Spinal cord (tissue), 10 donors: ENCODE results near the gene TNFAIP8L2. TPM values are rescaled to one million over a fixed set of nuclear protein-coding genes. Genes with fewer than 3 reads are reported as not detected.
"Not testable (repeated sequence)": the region's sequence is repeated elsewhere in the genome, so short reads cannot be mapped to it uniquely, and the experiment has no call there.

Source experiments
- DNase-seq, 6 donors: peaks; one replicate each; pipeline versions ENCODE4 v3.0.0 to v3.0.0-alpha.2; 2013 to 2015; ENCODE audit warnings: low spot score in 6 of 6, low read depth in 4 of 6
- H3K27ac ChIP-seq: one replicate; pipeline ENCODE4 v1.5.1; 2013; ENCODE audit warnings: low read depth, low read length, control low read depth
- H3K27me3 ChIP-seq: one replicate; pipeline ENCODE4 v1.6.1; 2013; ENCODE audit warnings: low read length; ENCODE audit not compliant: control insufficient read depth, insufficient read depth
- H3K36me3 ChIP-seq: one replicate; pipeline ENCODE4 v1.6.1; 2013; ENCODE audit warnings: low read length; ENCODE audit not compliant: control insufficient read depth, insufficient read depth
- H3K4me1 ChIP-seq: one replicate; pipeline ENCODE4 v1.6.1; 2013; ENCODE audit warnings: low read length; ENCODE audit not compliant: control insufficient read depth, insufficient read depth
- H3K4me3 ChIP-seq: one replicate; pipeline ENCODE4 v1.5.1; 2013; ENCODE audit warnings: low read depth, low read length, control low read depth
- H3K9me3 ChIP-seq: one replicate; pipeline ENCODE4 v1.6.1; 2013; ENCODE audit warnings: low read length; ENCODE audit not compliant: control insufficient read depth, insufficient read depth
- WGBS: methylation state at CpG from one replicate; pipeline ENCODE4 v1.1.5; 2013; ENCODE audit warnings: missing lambda C conversion rate; ENCODE audit not compliant: insufficient coverage; 5-methylcytosine and 5-hydroxymethylcytosine counted together
- polyA plus RNA-seq, 2 donors: library from polyadenylated mRNA; unstranded; fragments of 120-200 nt; gene quantifications; one replicate each; pipeline ENCODE4 v1.2.1, GENCODE V29; 2013; ENCODE audit not compliant: insufficient read length in 2 of 2
- total RNA-seq, 2 donors: library from RNA; depleted of rRNA in 1 of 2; stranded (reverse); fragments of 120-200 nt in 1 of 2; fragments of >200 nt in 1 of 2; gene quantifications; one replicate each; pipeline versions ENCODE4 v1.2.3 to v1.2.4, GENCODE V29; 2013 to 2014
- donor health status: healthy.

The TNFAIP8L2 gene
- total and polyA plus RNA-seq, 4 donors, result 3.2 to 5.5 (median 4.2) TPM

DNA sequence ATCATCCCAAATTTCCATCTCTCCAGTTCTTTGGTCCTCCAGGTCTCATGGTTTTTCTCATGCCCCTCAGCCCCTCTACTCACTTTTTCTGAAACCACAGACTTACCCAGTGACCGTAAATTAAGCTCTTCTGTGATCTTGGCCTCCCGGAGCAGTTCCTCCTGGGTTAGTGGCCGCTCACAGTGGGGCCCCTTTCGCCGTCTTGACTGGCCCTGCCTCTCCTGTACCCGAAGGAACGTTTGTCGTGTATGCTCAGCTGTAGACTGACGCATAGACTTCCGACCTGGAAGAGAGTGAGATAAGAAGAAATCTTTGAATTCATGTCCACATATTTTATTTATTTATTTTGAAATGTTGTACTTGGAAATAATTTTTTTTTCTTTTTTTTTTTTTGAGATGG is 27.8 kb downstream of the TNFAIP8L2 start:
- no peak overlapping the region for H3K4me3 ChIP-seq
- H3K27ac ChIP-seq, result no peak overlapping the region
- H3K27me3 ChIP-seq, result no peaks in the 10 kb centered on the region
- H3K9me3 ChIP-seq, result no peaks in the 10 kb centered on the region
- no peak for DNase-seq
- 89% methylated on average over 5 of the region's 10 CpGs for WGBS
- peaks cover 65% of the 10 kb centered on the region for H3K36me3 ChIP-seq
- H3K4me1 ChIP-seq, result peaks cover 10% of the 10 kb centered on the region

DNA sequence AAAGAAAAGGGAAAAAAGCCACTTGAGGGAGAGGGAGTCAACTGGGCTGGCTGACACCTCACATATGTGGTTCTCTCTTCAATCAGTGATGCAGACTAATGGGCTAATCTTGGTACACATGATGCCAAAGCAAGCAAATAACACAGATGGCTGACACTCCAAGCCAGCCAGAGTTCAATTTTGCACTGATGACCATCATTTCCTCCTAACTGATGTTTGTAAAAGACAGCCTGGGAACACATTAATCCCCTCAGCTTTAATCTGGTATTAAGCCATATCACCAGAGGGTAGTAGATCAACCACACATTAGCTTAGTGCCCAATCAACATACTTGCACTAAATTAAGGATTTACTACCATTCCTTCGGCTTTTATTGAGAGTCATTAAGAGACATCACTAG is 30.8 kb downstream of the TNFAIP8L2 start:
- DNase-seq, result no peak
- no CpG with 5 or more reads among the region's 1 CpG for WGBS
- Histone ChIP-seq H3K36me3 (peaks cover 37% of the 10 kb centered on the region), H3K9me3 (no peaks in the 10 kb centered on the region), H3K27me3 (no peaks in the 10 kb centered on the region), H3K27ac (no peak overlapping the region), H3K4me3 (no peak overlapping the region), H3K4me1 (peaks cover 15% of the 10 kb centered on the region)

DNA sequence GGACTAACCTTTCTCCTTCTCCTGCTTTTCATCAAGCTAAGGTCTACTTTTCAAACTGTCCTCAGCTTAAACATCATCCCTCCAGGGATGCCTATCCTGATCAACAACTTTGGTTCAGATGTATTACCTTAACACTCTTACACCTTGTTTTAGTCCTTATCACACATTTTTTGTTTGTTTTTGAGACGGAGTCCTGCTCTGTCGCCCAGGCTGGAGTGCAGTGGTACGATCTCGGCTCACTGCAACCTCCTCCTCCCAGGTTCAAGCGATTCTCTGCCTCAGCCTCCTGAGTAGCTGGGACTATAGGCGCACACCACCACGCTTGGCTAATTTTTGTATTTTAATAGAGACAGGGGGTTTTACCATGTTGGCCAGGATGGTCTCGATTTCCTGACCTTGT is 32.2 kb downstream of the TNFAIP8L2 start:
- WGBS, result no CpG with 5 or more reads among the region's 8 CpGs
- H3K27me3 ChIP-seq, result not testable (repeated sequence)

GRCh38 chr1:151189637-151190445 is 33.4 kb downstream of the TNFAIP8L2 start, which contains the start of gene VPS72:
VPS72 (minus strand) TSS chr1:151190197; CDS start chr1:151190121, 76 bp downstream.
- H3K27me3 ChIP-seq, result no peaks in the 10 kb centered on the region
- peak within 1 kb of the TSS; percentile 93 for H3K27ac ChIP-seq
- peaks cover 15% of the 10 kb centered on the region for H3K4me1 ChIP-seq
- peak in 5 of 6 donors; percentile 82 to 98 (median 84) for DNase-seq
- peak within 1 kb of the TSS; percentile 97 for H3K4me3 ChIP-seq
- no peaks in the 10 kb centered on the region for H3K9me3 ChIP-seq
- H3K36me3 ChIP-seq, result peaks cover 11% of the 10 kb centered on the region
- WGBS, result 0% methylated on average over 37 of the region's 42 CpGs

More for the DNA sequence above, 32.2 kb downstream of the TNFAIP8L2 start:
- not testable (repeated sequence) for DNase-seq, H3K9me3 ChIP-seq, H3K27ac ChIP-seq
- peaks cover 15% of the 10 kb centered on the region for H3K4me1 ChIP-seq
- peaks cover 22% of the 10 kb centered on the region for H3K36me3 ChIP-seq
- H3K4me3 ChIP-seq, result peak overlapping the region; percentile 97

DNA sequence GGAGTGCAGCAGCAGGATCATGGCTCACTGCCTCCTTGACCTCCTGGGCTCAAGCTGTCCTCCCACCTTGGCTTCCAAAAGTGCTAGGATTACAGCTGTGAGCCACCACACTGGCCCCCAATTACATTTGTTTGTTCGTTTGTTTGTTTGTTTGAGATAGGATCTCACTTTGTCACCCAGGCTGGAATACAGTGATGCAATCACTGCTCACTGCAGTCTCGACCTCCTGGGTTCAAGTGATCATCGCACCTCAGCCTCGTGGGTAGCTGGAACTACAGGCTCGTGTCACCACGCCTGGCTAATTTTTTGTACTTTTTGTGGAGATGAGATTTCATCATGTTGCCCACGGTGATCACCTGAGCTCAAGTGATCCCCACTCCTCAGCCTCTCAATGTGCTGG is 35.6 kb downstream of the TNFAIP8L2 start:
- 100% methylated on average over 1 of the region's 7 CpGs for WGBS
- no peaks in the 10 kb centered on the region for H3K27me3 ChIP-seq
- no peak overlapping the region for H3K27ac ChIP-seq
- H3K4me1 ChIP-seq, result peaks cover 17% of the 10 kb centered on the region
- no peak for DNase-seq
- no peak overlapping the region for H3K4me3 ChIP-seq
- H3K36me3 ChIP-seq, result no peaks in the 10 kb centered on the region
- no peaks in the 10 kb centered on the region for H3K9me3 ChIP-seq

- Histone ChIP-seq H3K36me3 (no peaks in the 10 kb centered on the region), H3K27ac (no peak overlapping the region), H3K27me3 (no peaks in the 10 kb centered on the region), H3K4me3 (no peak overlapping the region), H3K4me1 (peaks cover 13% of the 10 kb centered on the region), H3K9me3 (no peaks in the 10 kb centered on the region)
- DNase-seq, result no peak
- 80% methylated on average over 1 of the region's 6 CpGs for WGBS
Observed at GRCh38 chr1:151193304-151193703, 36.9 kb downstream of the TNFAIP8L2 start.

DNA sequence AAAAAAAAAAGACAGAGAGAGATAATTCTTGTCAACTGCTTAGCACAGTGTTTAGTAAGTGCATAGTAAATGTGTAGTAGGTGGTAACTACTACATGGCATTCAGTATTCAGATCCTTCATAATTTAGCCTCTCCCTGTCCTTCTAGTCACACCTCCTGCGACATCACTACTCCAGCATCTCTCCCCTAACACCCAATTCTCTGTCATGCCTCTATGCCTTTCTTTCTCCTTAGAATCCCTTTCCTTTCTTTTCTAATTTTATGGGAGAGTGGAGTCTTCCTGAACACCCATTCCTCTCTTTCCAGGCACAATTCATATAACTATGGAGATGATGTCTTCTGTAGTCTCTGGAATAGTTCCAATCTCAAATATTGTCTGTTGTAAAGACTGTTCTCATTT is 37.4 kb downstream of the TNFAIP8L2 start:
- H3K9me3 ChIP-seq, result no peaks in the 10 kb centered on the region
- WGBS, result no CpG with 5 or more reads among the region's 1 CpG
- H3K36me3 ChIP-seq, result no peaks in the 10 kb centered on the region
- peaks cover 10% of the 10 kb centered on the region for H3K4me1 ChIP-seq
- DNase-seq, result no peak
- no peak overlapping the region for H3K27ac ChIP-seq
- H3K27me3 ChIP-seq, result no peaks in the 10 kb centered on the region
- no peak overlapping the region for H3K4me3 ChIP-seq

- H3K27me3 ChIP-seq, H3K27ac ChIP-seq, H3K9me3 ChIP-seq, H3K4me3 ChIP-seq, H3K36me3 ChIP-seq, DNase-seq: not testable (repeated sequence)
- no CpG with 5 or more reads among the region's 17 CpGs for WGBS
- peaks cover 10% of the 10 kb centered on the region for H3K4me1 ChIP-seq
Observed at GRCh38 chr1:151194894-151195594, 38.6 kb downstream of the TNFAIP8L2 start.

GRCh38 chr1:151196292-151196800 is 39.9 kb downstream of the TNFAIP8L2 start:
- WGBS, result no CpG with 5 or more reads among the region's 14 CpGs
- H3K27ac ChIP-seq, result no peak overlapping the region
- peak in 4 of 6 donors; percentile 43 to 91 (median 76) for DNase-seq

More at GRCh38 chr1:151196292-151196800, 39.9 kb downstream of the TNFAIP8L2 start:
- peaks cover 6% of the 10 kb centered on the region for H3K4me1 ChIP-seq
- H3K27me3 ChIP-seq, result no peaks in the 10 kb centered on the region
- no peaks in the 10 kb centered on the region for H3K9me3 ChIP-seq
- no peak overlapping the region for H3K4me3 ChIP-seq
- no peaks in the 10 kb centered on the region for H3K36me3 ChIP-seq
